ENCODE results near the gene SNAI1. TPM values are rescaled to one million over a fixed set of nuclear protein-coding genes. Genes with fewer than 3 reads are reported as not detected.
"Not testable (repeated sequence)": the region's sequence is repeated elsewhere in the genome, so short reads cannot be mapped to it uniquely, and the experiment has no call there.

The SNAI1 gene
- total RNA-seq, 4 donors from 2014 or later = 0.53 to 3.3 (median 1.4) TPM

DNA sequence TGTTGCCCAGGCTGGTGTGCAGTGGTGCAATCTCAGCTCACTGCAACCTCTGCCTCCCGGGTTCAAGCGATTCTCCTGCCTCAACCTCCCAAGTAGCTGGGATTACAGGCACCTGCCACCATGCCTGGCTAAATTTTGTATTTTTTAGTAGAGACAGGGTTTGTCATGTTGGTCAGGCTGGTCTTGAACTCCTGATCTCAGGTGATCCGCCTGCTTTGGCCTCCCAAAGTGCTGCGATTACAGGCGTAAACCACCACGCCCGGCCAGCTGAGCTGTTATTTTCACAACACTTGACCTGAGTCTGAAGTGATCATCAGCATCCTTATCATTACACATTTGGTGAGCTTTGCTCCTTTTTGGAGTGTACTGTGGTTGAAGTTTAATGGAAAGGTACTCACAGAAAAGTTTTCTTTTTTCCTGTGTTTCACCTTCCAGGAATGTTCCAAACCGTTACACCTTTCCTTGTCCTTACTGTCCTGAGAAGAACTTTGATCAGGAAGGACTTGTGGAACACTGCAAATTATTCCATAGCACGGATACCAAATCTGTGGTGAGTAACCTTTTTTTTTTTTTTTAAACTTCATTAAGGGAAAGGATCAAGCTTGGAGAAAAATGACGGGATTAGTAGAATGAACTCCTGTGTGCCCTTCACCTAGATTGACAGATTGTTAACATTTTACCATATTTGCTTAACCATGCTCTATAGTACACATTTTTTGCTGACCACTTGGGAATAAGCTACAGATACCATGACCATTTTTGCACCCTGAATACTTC is 36.9 kb upstream of the SNAI1 start:
- Histone ChIP-seq H3K27me3 (no peaks in the 10 kb centered on the region), H3K36me3 (peaks cover 0 to 94% (median 0%) of the 10 kb centered on the region in 3 donors), H3K27ac (no peak overlapping the region), H3K9me3 (no peaks in the 10 kb centered on the region), H3K4me1 (peaks cover 0 to 8% (median 0%) of the 10 kb centered on the region in 4 donors), H3K4me3 (no peak overlapping the region)
- peak in 1 of 3 donors; percentile 45 for DNase-seq
- TF ChIP-seq, protein P1, sequence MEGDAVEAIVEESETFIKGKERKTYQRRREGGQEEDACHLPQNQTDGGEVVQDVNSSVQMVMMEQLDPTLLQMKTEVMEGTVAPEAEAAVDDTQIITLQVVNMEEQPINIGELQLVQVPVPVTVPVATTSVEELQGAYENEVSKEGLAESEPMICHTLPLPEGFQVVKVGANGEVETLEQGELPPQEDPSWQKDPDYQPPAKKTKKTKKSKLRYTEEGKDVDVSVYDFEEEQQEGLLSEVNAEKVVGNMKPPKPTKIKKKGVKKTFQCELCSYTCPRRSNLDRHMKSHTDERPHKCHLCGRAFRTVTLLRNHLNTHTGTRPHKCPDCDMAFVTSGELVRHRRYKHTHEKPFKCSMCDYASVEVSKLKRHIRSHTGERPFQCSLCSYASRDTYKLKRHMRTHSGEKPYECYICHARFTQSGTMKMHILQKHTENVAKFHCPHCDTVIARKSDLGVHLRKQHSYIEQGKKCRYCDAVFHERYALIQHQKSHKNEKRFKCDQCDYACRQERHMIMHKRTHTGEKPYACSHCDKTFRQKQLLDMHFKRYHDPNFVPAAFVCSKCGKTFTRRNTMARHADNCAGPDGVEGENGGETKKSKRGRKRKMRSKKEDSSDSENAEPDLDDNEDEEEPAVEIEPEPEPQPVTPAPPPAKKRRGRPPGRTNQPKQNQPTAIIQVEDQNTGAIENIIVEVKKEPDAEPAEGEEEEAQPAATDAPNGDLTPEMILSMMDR (IDR thresholded peaks at IDR 0.05) = no peak
- TF ChIP-seq POLR2A (IDR thresholded peaks at IDR 0.05) = no peak

GRCh38 chr20:49948178-49948577 is 34.6 kb upstream of the SNAI1 start:
- Histone ChIP-seq H3K9me3 (no peaks in the 10 kb centered on the region), H3K4me1 (peaks cover 0 to 7% (median 0%) of the 10 kb centered on the region in 4 donors), H3K27ac (no peak overlapping the region), H3K27me3 (no peaks in the 10 kb centered on the region), H3K36me3 (peaks cover 0 to 94% (median 0%) of the 10 kb centered on the region in 3 donors), H3K4me3 (no peak overlapping the region)
- no peak for TF ChIP-seq POLR2A (IDR thresholded peaks at IDR 0.05)
- TF ChIP-seq, protein P1 (IDR thresholded peaks at IDR 0.05) = no peak
- no peak for DNase-seq

DNA sequence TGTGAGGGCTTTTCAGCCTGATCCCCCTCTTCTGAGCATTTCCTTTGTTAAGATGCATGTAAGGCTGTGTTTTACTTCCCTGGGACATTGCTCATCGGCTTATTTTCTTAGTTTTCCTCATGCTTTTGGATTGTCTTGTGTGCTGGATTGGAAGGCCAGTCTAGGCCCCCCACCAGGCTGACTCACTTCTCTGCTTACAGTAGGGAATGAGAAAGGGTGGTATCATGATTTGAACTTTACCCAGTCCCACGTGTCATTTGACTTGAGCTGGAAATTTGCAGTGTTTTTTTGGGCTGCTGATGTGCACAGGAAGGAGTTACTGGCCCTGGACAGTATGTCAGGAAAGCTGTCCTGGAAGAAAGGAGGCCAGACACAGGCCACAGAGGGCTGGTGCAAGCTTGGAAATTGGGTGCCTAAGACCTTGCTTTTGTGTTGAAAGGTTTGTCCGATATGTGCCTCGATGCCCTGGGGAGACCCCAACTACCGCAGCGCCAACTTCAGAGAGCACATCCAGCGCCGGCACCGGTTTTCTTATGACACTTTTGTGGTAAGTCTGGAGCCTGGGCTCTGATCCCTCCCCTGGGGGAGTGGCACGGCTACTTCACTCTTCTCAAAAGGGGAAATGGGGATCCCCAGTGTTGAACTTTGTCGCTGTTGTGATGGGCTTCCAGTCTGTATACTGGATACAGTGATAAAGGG is 33.8 kb upstream of the SNAI1 start:
- Histone ChIP-seq H3K4me1 (peaks cover 0 to 6% (median 0%) of the 10 kb centered on the region in 4 donors), H3K9me3 (no peaks in the 10 kb centered on the region), H3K27ac (no peak overlapping the region), H3K36me3 (peaks cover 0 to 97% (median 0%) of the 10 kb centered on the region in 3 donors), H3K4me3 (no peak overlapping the region), H3K27me3 (no peaks in the 10 kb centered on the region)
- DNase-seq = no peak
- TF ChIP-seq, protein P1 (IDR thresholded peaks at IDR 0.05) = no peak
- no peak for TF ChIP-seq POLR2A (IDR thresholded peaks at IDR 0.05)

DNA sequence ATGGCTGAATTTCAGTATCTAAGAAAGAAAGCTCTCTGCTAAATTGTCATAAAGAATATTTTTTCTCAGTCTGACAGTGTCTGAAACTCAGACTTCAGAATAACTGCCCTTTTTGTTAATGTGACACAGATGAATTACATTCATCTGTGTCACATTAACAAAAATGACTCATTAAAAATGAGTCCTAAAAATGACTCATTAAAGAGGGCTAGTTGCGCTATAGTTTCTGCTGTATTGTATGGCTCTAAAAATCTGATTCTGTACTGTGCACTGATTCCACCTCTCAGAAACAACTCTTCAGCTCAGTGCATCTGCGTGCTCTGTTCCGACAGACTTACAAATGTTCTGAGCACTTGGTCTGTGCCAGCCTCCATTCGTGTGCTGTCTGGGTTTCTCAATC is 31.6 kb upstream of the SNAI1 start:
- H3K36me3 ChIP-seq = peaks cover 0 to 98% (median 0%) of the 10 kb centered on the region in 3 donors
- no peak for TF ChIP-seq POLR2A (IDR thresholded peaks at IDR 0.05)
- TF ChIP-seq, protein P1 (IDR thresholded peaks at IDR 0.05) = no peak
- no peak overlapping the region for H3K4me3 ChIP-seq
- no peaks in the 10 kb centered on the region for H3K9me3 ChIP-seq
- DNase-seq = no peak
- no peaks in the 10 kb centered on the region for H3K27me3 ChIP-seq
- H3K4me1 ChIP-seq = no peaks in the 10 kb centered on the region
- H3K27ac ChIP-seq = no peak overlapping the region

- Histone ChIP-seq H3K4me3 (no peak overlapping the region), H3K27ac (no peak overlapping the region), H3K27me3 (no peaks in the 10 kb centered on the region), H3K4me1 (no peaks in the 10 kb centered on the region), H3K9me3 (no peaks in the 10 kb centered on the region), H3K36me3 (peaks cover 0 to 86% (median 0%) of the 10 kb centered on the region in 3 donors)
- no peak for DNase-seq
- TF ChIP-seq POLR2A (IDR thresholded peaks at IDR 0.05) = no peak
- TF ChIP-seq, protein P1 (IDR thresholded peaks at IDR 0.05) = no peak
These were observed 27.6 kb upstream of the SNAI1 start for GRCh38 chr20:49955167-49955566.

DNA sequence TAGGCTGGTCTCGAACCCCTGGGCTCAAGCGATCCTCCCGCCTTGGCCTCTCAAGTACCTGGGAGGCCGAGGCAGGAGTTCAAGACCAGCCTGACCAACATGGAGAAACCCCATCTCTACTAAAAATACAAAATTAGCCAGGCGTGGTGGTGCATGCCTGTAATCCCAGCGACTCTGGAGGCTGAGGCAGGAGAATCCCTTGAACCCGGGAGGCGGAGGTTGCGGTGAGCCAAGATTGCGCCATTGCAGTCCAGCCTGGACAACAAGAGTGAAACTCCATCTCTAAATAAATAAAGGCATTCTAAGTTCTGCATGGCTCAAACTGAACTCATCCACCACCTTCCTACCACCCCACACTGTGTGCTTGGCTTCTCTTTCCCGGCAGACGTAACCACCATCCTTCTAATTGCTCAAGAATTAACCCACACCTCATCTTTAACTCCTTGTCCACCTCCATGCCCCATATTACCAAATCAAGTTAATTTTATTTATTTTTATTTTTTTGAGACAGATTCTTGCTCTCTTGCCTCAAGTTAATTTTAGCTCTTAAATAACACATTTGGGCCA is 26.9 kb upstream of the SNAI1 start:
- H3K36me3 ChIP-seq = peaks cover 0 to 79% (median 0%) of the 10 kb centered on the region in 3 donors
- not testable (repeated sequence) for DNase-seq, H3K27me3 ChIP-seq, H3K4me3 ChIP-seq, H3K9me3 ChIP-seq, H3K27ac ChIP-seq, H3K4me1 ChIP-seq

All from Peyer's patch (tissue), 4 donors.